HEK293 (cell line): ENCODE results near the gene HINT1.
"Not testable (repeated sequence)": the region's sequence is repeated elsewhere in the genome, so short reads cannot be mapped to it uniquely, and the experiment has no call there.

Experiments
- KLF16 ChIP-seq: fragments of 450-650 bp; formaldehyde crosslinking; IDR thresholded peaks from 2 replicates; pipeline ENCODE4 v1.5.1; 2017; ENCODE audit warnings: missing biosample characterization, missing genetic modification characterization
- REST ChIP-seq: fragments of 450-650 bp; formaldehyde crosslinking; IDR thresholded peaks from 2 replicates; pipeline ENCODE4 v1.5.1; 2016; ENCODE audit warnings: missing biosample characterization, missing genetic modification characterization
- ZNF121 ChIP-seq: fragments of 450-650 bp; formaldehyde crosslinking; IDR thresholded peaks from 2 replicates; pipeline ENCODE4 v1.5.1; 2016; ENCODE audit warnings: missing biosample characterization, missing genetic modification characterization
- ZNF416 ChIP-seq: fragments of 450-650 bp; formaldehyde crosslinking; IDR thresholded peaks from 2 replicates; pipeline ENCODE4 v1.5.1; 2016; ENCODE audit warnings: missing biosample characterization, missing genetic modification characterization
- ZNF555 ChIP-seq: fragments of 450-650 bp; formaldehyde crosslinking; conservative IDR thresholded peaks from 2 replicates; pipeline ENCODE4 v1.5.1; 2017; ENCODE audit warnings: missing biosample characterization, mild to moderate bottlenecking, missing genetic modification characterization, inconsistent platforms

GRCh38 chr5:131193897-131194296 lies 28.8 kb upstream of the HINT1 start:
- not testable (repeated sequence) for TF ChIP-seq KLF16, ZNF416, REST, ZNF121, ZNF555 (tag by site-specific recombination)
